ENCODE data around the gene NFATC2.

NFATC2 gene

DNA sequence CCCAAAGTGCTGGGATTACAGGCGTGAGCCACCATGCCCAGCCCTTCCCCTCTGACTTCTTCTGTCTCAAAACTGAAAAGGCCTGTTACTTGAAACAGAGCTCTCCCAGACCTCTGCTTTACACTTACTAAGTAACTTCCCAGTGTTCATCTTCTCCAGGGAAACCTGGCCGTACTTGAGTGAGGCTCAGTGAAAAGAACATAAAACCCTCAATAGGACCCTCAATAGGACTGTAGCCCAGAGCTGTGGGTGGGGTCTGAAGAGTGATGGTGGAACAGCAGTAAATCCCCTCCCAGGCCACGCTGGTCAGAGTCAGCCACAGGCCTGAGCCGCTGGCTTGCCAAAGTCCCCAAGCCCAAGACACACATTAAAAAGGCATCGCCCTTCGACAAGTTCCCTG lies 145.4 kb downstream of the NFATC2 start:
- no peak for DNase-seq (ENCODE audit: extremely low read depth in 1 of 2, low read depth in 1 of 2)

DNA sequence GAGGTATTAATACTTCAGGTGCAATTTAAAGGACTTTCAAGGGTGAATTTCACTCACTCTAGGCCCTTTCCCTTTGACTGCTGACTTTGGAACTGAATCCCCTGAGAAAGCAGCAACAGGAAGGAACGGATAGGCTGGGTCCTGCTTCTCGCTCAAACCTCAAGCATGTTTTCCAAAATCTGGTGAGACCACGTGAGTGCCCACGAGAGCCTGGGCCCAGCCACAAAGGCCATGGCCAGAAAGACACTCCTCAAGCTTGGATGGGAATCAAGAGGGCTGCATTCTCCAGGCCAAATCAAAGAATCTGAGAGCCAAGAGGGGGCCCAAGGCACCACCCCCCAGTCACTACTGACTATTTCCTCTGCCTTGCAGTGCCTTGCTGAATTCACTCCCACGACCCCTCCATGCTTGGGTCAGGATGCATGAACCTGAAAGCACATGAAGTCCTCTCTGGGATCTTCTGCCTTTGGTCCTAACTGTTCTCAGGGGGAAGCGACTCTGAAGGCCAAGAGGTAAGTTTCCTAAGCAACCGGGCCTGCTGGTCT lies 146.1 kb downstream of the NFATC2 start:
- no peak for DNase-seq (ENCODE audit: extremely low read depth in 1 of 2, low read depth in 1 of 2)

DNA sequence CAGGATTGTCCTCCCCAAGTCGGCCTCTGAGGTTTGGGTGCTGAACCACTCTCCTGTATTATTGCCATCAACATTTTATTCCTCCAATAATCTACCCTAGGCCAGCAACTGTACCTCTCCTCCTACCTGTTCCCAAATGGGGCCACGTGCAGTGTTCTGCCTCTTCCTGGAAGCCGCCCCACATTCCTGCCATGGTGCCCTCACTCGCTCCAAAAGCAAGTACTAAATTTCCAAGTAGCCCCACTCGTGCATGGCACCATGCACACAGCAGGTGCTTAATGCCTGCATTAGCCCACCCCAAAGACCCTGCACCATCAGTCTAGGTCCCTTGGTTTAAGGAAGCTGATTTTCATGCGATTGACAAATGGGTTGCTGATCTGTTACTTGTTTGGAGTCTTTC lies 147.8 kb downstream of the NFATC2 start:
- no peak for DNase-seq (ENCODE audit: extremely low read depth in 1 of 2, low read depth in 1 of 2)

DNA sequence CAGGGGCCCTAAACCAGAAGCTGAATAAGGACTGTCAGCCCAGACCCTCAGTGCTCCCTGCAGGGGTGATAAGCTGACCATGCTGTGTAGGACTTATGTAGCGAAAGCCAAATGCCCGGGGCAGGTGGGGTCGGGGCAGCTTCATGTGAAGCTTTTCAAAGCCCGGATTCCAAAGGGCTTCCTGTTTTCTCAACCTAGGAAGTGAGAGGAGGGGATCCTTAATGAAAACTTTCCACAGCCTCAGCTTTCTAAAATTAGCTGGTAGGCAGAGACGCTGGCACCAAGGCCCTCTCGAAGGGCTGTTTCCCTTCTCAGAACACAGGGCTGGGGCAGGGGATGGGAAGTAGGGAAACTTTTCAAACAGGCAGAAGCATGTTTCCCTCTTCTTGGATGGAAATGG lies 148.9 kb downstream of the NFATC2 start:
- DNase-seq (ENCODE audit: extremely low read depth in 1 of 2, low read depth in 1 of 2), result no peak

DNA sequence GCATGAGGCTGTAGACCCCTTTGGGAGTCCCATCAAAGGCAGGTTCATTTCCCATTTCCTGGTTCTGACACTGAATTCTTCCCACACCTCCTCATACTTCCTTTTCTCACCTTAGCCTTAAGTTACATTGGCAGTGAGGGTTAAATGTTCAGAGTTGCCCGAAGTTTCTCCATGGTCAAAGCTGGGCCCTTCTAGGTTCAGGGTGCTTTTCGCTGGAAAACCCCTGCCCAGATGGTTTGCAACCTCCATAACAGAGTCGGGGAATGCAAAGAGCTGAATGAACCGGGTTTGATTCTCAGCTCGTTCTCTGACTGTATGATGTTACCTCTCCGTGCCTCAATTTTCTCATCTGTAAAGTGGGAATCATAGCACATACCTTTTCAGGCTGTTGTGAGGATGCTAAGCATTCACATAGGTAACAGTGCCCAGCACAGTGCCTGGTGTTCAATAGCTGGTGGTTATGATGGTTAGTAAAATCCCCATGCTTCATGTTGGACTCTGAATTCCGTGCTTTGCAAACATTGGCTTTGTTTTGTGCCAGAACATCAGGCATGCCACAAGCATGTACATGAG lies 149.8 kb downstream of the NFATC2 start:
- DNase-seq (ENCODE audit: extremely low read depth in 1 of 2, low read depth in 1 of 2), result no peak

DNA sequence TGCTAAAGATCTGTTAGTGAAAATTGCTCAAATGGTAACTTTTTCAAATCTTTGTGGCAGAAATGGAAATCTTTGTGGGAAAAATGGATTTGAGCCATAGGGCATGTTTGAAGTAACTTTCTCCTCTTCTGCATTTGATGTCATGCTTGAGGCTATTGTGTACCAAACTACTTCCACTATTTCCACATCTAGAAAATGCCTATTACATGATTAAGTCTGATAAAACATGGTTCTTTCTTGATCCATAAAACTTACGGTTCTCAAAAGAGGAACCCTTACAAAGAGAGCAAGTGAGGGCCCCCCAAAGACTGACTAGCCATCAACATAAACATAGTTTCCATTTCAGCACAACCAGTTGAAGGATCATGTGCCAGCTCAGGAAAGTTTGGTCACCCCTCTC lies 150.6 kb downstream of the NFATC2 start:
- no peak for DNase-seq (ENCODE audit: extremely low read depth in 1 of 2, low read depth in 1 of 2)

DNA sequence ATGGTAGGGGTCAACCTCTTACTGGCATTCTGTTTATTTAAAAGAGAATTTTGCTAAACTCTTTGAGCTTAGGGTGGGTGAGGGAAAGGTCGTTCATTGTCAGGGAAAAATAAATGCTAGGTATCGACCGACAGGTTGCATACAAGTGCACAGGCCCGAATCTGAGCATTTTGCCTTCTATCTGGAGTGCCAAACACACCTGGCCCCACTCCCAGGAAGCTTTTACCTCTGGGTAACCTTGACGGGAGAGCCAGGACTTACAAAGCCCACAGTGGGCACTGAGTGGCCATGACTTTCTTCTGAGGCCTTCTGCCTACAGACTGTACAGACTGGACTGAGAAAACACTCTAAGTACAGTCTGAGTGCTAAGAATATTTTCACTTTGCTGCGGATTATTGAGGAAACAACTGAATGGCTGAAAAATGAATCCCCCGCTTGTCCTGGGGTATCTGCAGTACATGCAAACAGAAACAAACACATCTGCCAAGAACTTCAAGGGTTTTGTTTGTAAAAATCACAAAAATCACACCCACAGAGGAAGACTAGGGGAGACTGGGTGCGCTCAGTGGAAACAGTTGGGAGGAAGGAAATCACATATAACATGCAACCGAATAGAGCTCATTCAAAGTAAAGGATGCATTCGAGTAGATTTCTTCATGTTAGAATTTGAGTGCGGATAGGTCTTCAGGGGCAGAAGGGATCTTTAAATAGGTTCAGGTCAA lies 152.8 kb downstream of the NFATC2 start:
- DNase-seq (ENCODE audit: extremely low read depth in 1 of 2, low read depth in 1 of 2), result no peak

DNA sequence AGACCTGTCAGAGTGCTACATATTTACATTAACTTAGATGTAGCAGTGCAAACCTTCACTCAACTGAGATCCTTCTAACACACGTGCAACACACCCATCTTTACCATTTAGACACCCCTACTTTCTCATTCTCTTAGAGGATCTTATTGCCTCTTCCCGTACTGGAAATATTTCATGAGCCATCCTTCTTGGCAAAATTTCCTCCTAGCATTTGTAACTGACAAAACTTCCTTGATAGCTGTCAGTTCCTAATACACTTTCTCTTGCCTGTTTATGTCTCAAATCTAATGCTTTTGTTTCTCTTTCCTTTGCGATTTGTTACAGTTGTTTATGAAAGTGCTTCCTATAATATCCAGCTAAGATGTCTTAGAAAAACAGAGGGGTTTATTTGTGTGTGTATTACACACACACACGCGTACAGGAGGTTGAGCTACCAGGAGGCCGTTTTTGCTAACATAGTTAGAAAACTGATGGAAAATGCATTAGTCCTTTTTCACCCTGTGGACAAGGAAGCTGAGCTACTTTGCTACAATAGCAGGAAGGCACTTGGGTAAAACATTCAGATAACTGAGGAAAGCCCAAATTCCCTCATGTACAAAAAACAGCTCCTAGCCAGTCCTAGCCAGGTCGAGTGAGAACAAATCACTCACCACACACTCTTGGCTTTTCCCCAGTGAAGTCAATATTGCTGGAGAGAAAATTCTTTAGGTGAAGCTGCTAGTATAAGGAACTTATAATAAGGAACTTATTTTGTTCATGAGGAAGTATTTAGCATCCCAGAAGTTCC lies 153.6 kb downstream of the NFATC2 start:
- no peak for DNase-seq (ENCODE audit: extremely low read depth in 1 of 2, low read depth in 1 of 2)

DNA sequence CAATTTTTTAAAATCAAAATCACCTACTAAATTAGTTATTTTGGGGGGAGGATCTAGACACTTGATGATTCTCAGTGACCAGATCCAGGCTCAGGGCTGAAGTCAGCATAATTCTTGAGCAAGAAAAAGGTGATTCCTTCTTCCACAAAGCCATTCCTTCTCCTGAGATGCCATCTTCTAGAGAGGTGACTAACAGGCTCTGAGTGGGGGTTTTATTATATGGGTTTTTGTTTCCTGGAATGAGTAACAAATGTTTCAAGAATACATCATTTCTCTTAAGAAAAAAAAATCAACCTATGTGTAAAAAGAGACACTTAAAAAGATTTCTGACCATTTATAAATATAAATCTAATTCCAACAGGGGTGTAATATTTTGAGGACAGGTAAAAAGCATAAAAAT lies 154.3 kb downstream of the NFATC2 start:
- no peak for DNase-seq (ENCODE audit: extremely low read depth in 1 of 2, low read depth in 1 of 2)

DNA sequence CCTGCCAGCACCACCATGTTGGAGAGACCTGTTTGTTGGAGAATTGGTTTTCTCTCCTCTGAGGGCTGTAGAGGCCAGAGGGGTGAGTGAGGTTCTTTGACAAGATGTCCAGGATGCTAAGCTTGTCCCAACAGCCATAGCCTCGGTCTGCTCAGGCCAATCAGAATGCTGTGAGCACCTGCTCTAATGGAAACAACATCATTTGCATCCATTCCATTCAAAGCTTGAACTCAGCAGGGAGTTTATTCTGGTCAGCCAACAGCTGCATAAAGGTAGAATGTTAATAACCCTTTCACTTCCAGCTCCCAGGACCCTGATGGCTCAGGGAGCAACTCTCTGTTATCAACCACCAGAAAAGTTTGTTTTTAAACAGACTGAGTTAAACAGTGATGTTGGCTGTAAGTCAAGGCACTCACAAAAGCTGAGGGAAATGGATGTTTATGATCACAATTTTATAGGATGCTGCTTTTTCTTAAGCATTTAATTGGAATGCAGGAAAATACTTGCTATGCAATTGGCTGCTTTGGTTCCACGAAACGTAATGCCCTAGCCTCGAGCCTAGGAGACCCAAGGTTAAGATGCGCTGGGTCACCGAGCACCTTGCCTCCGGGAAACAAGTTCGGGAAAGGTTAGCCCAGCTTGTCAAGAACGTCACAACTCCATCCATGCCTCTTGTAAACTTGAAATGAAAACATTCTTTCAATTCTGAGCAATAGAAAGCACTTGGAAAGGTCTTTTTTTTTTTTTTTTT lies 155.2 kb downstream of the NFATC2 start:
- DNase-seq (ENCODE audit: extremely low read depth in 1 of 2, low read depth in 1 of 2), result no peak

DNA sequence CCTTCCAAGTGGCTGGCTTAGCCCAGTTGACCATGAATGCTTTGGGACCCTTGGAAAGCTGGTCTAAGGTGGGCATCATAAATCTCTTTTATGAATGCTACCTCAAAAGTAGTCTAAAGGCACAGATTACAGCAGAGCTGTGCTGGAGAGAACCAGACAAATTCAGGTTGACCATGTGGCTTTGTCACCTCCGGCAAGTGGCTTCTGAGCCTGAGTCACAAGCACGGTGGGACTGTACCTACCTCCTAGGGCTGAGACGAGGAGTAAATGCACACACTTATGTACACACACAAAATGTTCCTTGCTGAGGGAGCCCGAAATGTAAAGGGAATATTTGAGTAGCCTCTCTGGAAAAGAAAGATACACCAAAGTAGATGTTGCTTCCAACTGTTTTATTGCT lies 155.9 kb downstream of the NFATC2 start:
- no peak for DNase-seq (ENCODE audit: extremely low read depth in 1 of 2, low read depth in 1 of 2)

DNA sequence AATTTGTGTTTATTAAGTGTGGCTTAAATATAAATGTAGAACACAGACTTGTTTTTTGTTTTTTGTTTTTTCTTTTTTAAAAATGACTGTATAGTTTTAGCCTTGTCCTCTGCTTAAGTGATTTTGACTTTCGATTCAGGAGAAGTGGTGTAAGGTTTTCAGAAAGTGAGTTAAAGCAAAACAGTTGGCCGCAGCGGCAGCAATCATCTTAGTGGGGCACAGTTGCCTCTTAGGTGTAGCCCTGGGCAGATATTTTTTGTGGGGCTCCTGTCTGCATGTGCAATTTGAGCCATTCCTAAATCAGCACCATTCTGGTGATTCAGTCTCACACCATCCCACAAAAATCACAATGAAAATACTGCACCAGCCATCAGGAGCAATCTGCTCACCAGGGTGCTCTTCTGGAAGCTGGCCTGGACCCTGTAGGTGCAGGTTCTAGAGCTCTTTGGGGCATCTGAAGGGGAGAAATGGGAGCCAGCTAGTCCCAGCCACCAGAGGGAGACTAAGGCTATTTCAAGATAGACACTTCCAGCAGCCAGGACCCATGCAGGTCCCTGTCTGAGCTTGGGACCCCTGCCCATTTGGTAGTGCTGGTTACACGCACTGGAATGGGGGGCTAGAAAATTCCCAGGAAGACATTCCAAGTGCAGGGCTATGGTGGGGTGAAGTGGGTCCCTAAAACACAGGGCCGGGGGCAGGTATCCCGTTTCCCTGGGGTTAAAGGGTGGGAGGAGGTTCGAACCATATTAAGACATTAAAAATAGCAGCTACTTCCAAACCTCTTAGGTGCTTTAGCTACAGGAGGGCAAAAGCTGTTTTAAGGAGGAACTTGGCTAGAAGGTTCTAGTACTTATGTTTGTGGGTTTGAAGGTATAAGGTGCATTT lies 156.6 kb downstream of the NFATC2 start:
- no peak for DNase-seq (ENCODE audit: extremely low read depth in 1 of 2, low read depth in 1 of 2)

DNA sequence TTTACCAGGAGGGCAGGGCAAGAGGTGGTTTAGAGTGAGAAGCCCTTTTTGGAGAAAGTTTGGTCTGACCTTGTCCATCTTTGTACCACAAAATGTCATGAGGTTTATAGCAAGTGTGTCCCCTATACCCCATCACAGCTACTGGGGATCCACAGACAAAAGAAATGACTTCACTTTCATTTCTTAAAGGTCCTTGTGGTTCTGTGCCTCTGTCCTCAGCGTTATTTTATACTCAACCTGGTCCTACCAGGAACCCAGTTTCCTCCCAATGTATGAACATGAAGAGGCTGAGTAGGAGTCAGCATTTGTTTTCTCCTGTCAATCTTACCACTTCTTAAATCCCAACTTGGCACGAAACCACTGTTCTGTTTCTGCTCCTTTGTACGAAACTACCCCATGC lies 157.6 kb downstream of the NFATC2 start:
- no peak for DNase-seq (ENCODE audit: extremely low read depth in 1 of 2, low read depth in 1 of 2)

DNA sequence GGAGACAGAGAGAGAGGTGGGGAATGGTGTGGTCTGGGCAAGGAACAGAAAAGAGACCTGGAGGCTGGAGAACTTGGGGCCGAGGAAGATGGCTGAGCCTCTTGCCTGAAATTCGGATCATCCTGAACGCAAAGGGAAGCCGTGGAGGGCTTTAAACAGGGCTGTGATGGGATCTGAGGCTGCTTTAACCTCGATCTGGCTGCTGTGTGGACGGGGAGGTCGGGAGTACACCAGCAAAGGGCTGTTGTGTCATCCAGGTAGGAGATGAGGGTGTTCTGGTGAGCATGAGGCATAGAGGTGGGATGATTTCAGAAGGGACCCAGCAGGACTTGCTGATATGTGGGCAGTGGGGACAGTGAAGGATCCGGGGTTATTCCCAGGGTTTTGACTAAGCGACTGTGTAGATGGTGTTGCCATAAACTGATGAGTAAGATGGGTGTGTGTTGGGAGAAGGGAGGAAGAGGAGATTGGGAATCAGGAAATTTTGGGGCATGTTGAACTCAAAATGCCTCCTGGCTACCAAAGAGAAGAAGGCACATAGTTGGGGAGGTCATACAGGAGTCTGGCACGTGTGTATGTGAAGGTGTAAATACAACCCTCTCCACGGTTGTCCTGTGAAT lies 158.5 kb downstream of the NFATC2 start:
- no peak for DNase-seq (ENCODE audit: extremely low read depth in 1 of 2, low read depth in 1 of 2)

DNA sequence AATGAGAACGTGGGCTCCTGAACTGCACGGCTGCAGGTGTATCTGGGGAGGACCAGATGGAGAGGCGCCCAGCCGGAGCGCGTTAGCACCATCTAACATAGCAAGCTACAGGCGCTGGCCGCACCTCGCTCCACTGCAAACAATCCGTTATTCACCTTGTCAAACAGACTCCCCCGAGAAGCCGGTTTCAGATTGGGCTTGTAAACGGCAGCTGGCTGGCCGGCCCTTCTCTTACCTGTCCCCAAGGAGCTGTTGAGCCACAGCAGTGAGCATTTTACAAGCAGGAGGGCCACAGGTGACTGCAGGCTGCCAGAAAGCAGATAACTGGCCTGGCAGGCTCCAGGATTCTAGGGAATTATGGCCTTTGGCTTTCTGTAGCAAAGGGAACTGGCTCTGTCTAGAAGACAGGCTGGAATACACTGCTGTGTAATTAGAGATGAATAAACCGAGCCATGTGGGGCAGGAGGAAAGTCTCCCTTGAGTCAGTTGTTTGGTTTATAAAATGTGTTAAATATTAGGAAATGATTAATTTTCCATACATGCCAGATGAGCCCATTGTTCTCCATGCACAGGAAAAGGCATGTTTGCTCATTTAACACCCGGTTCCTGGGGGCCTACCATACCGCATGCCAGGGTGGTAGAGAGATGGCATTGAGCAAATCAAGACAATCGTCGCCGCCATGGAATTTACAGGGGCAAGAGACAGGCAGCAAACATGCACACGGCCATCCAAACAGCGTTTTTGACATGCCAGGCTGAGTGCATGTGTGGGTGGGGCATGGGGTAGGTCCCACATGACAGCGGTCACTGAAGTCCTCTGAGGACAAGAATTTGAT lies 159.3 kb downstream of the NFATC2 start:
- DNase-seq (ENCODE audit: extremely low read depth in 1 of 2, low read depth in 1 of 2), result no peak

DNA sequence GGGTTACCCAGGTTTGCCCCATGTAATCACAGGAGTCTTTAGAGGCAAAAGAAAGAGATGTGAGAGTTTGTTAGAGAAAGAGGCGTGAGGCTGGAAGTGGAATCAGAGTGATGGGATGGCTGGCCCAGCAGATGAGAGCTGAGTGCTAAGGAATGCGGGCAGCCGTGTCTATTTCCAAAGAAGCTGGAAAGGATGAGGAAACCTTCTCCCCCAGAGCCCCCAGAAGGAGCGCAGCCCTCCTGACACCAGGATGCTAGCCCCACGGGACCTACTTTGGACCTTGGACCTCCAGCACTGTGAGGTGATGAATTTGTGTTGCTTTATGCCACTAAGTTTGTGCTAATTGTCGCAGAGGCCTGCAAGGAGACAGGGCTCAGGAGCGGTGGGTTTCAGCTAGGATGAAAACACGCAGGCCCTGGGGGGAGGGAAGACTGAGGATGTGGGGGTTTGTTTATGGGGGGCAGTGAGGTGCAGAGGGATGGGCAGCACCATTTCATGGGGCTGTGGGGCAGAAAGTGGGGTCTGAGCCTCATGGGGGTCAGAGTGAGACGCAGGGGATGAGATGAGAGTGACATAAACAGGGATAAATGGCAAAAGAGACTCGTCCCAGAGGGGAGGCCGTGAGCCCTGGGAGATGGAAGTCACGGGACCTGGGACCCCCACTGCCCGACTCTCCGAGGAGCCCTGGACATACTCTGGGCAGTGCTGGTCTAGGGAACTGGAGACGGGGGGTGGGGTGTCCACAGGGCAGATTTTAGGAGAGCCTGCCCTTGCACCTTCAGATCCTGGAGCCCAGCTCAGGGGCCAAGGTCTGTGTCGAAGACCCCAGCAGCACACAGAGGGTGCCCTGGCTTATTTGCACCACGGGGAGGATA lies 160.2 kb downstream of the NFATC2 start:
- no peak for DNase-seq (ENCODE audit: extremely low read depth in 1 of 2, low read depth in 1 of 2)

DNA sequence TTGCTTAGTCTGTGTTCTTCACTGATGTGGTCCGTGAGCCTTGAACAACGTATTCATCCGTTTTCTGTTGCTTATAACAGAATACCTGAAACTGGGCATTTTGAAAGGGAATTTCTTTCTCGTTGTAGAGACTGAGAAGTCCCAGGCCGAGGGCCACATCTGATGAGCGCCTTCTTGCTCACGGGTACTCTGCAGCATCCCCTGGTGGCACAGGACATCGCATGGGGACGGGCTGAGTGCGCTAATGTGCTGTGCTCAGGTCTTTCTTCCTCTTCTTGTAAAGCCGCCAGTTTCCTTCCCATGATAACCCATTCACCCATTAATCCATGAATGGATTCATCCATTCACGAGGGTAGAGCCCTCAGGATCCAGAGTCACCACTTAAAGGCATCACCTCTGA lies 161.0 kb downstream of the NFATC2 start:
- no peak for DNase-seq (ENCODE audit: extremely low read depth in 1 of 2, low read depth in 1 of 2)

All from activated CD8-positive, alpha-beta memory T cell treated with anti-CD3 and anti-CD28 coated beads for 1 hour (primary cell).